Muscle layer of colon (tissue), 2 donors: ENCODE results near the gene SRPRB.

Experiments
- H3K27ac ChIP-seq: one replicate; pipeline ENCODE4 v1.7.0; 2013; ENCODE audit warnings: low read depth, mild to moderate bottlenecking, low read length, moderate library complexity
- H3K27me3 ChIP-seq, 2 donors: one replicate each; pipeline ENCODE4 v1.7.0; 2013; ENCODE audit warnings: low read length in 2 of 2, mild to moderate bottlenecking in 2 of 2; ENCODE audit not compliant: insufficient read depth in 2 of 2, control insufficient read depth in 1 of 2
- H3K36me3 ChIP-seq: one replicate; pipeline ENCODE4 v1.7.0; 2013; ENCODE audit warnings: mild to moderate bottlenecking, low read length; ENCODE audit not compliant: insufficient read depth
- H3K4me1 ChIP-seq: one replicate; pipeline ENCODE4 v1.7.0; 2013; ENCODE audit warnings: mild to moderate bottlenecking, low read length; ENCODE audit not compliant: insufficient read depth
- H3K4me3 ChIP-seq, 2 donors: one replicate each; pipeline ENCODE4 v1.7.0; 2013; ENCODE audit warnings: low read length in 2 of 2, low read depth in 1 of 2, mild to moderate bottlenecking in 1 of 2, moderate library complexity in 1 of 2
- H3K9ac ChIP-seq: one replicate; pipeline ENCODE4 v1.7.0; 2013; ENCODE audit warnings: low read length
- H3K9me3 ChIP-seq: one replicate; pipeline ENCODE4 v1.7.0; 2013; ENCODE audit warnings: mild to moderate bottlenecking, low read length
- donor health status: abdominal sarcoma.
- donor health status: Adenocarcinoma of cecum.

SRPRB gene

GRCh38 chr3:133853063-133853924, 47.7 kb downstream of the SRPRB start:
- no peak overlapping the region for H3K9ac ChIP-seq
- no peak overlapping the region for H3K27ac ChIP-seq
- no peaks in the 10 kb centered on the region for H3K36me3 ChIP-seq
- no peaks in the 10 kb centered on the region for H3K4me1 ChIP-seq
- no peaks in the 10 kb centered on the region for H3K9me3 ChIP-seq
- H3K4me3 ChIP-seq, result no peak overlapping the region
- no peaks in the 10 kb centered on the region for H3K27me3 ChIP-seq

- H3K9me3 ChIP-seq, result no peaks in the 10 kb centered on the region
- no peaks in the 10 kb centered on the region for H3K36me3 ChIP-seq
- no peak overlapping the region for H3K9ac ChIP-seq
- H3K4me1 ChIP-seq, result no peaks in the 10 kb centered on the region
- H3K27ac ChIP-seq, result no peak overlapping the region
- no peak overlapping the region for H3K4me3 ChIP-seq
- no peaks in the 10 kb centered on the region for H3K27me3 ChIP-seq
Observed at GRCh38 chr3:133853925-133854227, 48.3 kb downstream of the SRPRB start.

- H3K4me3 ChIP-seq, result no peak overlapping the region
- no peak overlapping the region for H3K9ac ChIP-seq
- H3K4me1 ChIP-seq, result no peaks in the 10 kb centered on the region
- no peaks in the 10 kb centered on the region for H3K36me3 ChIP-seq
- no peaks in the 10 kb centered on the region for H3K9me3 ChIP-seq
- no peaks in the 10 kb centered on the region for H3K27me3 ChIP-seq
- H3K27ac ChIP-seq, result no peak overlapping the region
Observed at GRCh38 chr3:133854264-133855001, 48.8 kb downstream of the SRPRB start.

GRCh38 chr3:133855002-133855370, 49.4 kb downstream of the SRPRB start:
- Histone ChIP-seq H3K9me3 (no peaks in the 10 kb centered on the region), H3K4me3 (no peak overlapping the region), H3K36me3 (no peaks in the 10 kb centered on the region), H3K4me1 (no peaks in the 10 kb centered on the region), H3K27ac (no peak overlapping the region), H3K27me3 (no peaks in the 10 kb centered on the region), H3K9ac (no peak overlapping the region)

GRCh38 chr3:133855772-133856171, 50.2 kb downstream of the SRPRB start:
- H3K27ac ChIP-seq, result no peak overlapping the region
- H3K27me3 ChIP-seq, result no peaks in the 10 kb centered on the region
- no peaks in the 10 kb centered on the region for H3K9me3 ChIP-seq
- H3K4me3 ChIP-seq, result no peak overlapping the region
- H3K9ac ChIP-seq, result no peak overlapping the region
- H3K4me1 ChIP-seq, result no peaks in the 10 kb centered on the region
- no peaks in the 10 kb centered on the region for H3K36me3 ChIP-seq

- Histone ChIP-seq H3K4me1 (no peaks in the 10 kb centered on the region), H3K9me3 (no peaks in the 10 kb centered on the region), H3K27ac (no peak overlapping the region), H3K27me3 (no peaks in the 10 kb centered on the region), H3K9ac (no peak overlapping the region), H3K36me3 (no peaks in the 10 kb centered on the region), H3K4me3 (no peak overlapping the region)
Observed at GRCh38 chr3:133856316-133856715, 50.7 kb downstream of the SRPRB start.

- Histone ChIP-seq H3K36me3 (no peaks in the 10 kb centered on the region), H3K9ac (no peak overlapping the region), H3K27ac (no peak overlapping the region), H3K4me3 (no peak overlapping the region), H3K4me1 (no peaks in the 10 kb centered on the region), H3K9me3 (no peaks in the 10 kb centered on the region), H3K27me3 (no peaks in the 10 kb centered on the region)
Observed at GRCh38 chr3:133857767-133858166, 52.2 kb downstream of the SRPRB start.

- Histone ChIP-seq H3K27ac (no peak overlapping the region), H3K27me3 (no peaks in the 10 kb centered on the region), H3K9ac (no peak overlapping the region), H3K36me3 (no peaks in the 10 kb centered on the region), H3K4me1 (no peaks in the 10 kb centered on the region), H3K9me3 (no peaks in the 10 kb centered on the region), H3K4me3 (no peak overlapping the region)
Observed at GRCh38 chr3:133859381-133860234, 54.0 kb downstream of the SRPRB start.

GRCh38 chr3:133860519-133860918, 54.9 kb downstream of the SRPRB start:
- H3K36me3 ChIP-seq, result no peaks in the 10 kb centered on the region
- no peaks in the 10 kb centered on the region for H3K27me3 ChIP-seq
- no peaks in the 10 kb centered on the region for H3K9me3 ChIP-seq
- H3K27ac ChIP-seq, result no peak overlapping the region
- H3K4me3 ChIP-seq, result no peak overlapping the region
- H3K4me1 ChIP-seq, result no peaks in the 10 kb centered on the region
- H3K9ac ChIP-seq, result no peak overlapping the region

GRCh38 chr3:133862161-133862560, 56.5 kb downstream of the SRPRB start:
- no peaks in the 10 kb centered on the region for H3K4me1 ChIP-seq
- H3K9me3 ChIP-seq, result no peaks in the 10 kb centered on the region
- H3K27me3 ChIP-seq, result no peaks in the 10 kb centered on the region
- H3K27ac ChIP-seq, result no peak overlapping the region
- H3K9ac ChIP-seq, result no peak overlapping the region
- no peaks in the 10 kb centered on the region for H3K36me3 ChIP-seq
- no peak overlapping the region for H3K4me3 ChIP-seq

GRCh38 chr3:133863911-133864310, 58.3 kb downstream of the SRPRB start:
- Histone ChIP-seq H3K27me3 (no peaks in the 10 kb centered on the region), H3K9me3 (no peaks in the 10 kb centered on the region), H3K9ac (no peak overlapping the region), H3K4me1 (no peaks in the 10 kb centered on the region), H3K4me3 (no peak overlapping the region), H3K27ac (no peak overlapping the region), H3K36me3 (no peaks in the 10 kb centered on the region)
